Omental fat pad (tissue), 4 donors: ENCODE data around the gene PRAMEF1. TPM values are rescaled to one million over a fixed set of nuclear protein-coding genes. Genes with fewer than 3 reads are reported as not detected.
"Not testable (repeated sequence)": the region's sequence is repeated elsewhere in the genome, so short reads cannot be mapped to it uniquely, and the experiment has no call there.

Source experiments
- ATAC-seq: fragments of 150-250 bp; one replicate; pipeline ENCODE4 v1.9.1; 2016; ENCODE audit warnings: mild to moderate bottlenecking, moderate library complexity; ENCODE audit not compliant: low FRiP score
- DNase-seq: peaks from one replicate; pipeline ENCODE4 v3.0.0-alpha.2; 2019; ENCODE audit warnings: low spot score
- total RNA-seq, 4 donors: library from RNA; depleted of rRNA; stranded (reverse); fragments of >200 nt; gene quantifications; one replicate each; pipeline ENCODE4 v1.1.0, GENCODE V29; 2016
- TF ChIP-seq, protein P1 (sequence below), 3 donors: fragments of 450-650 bp; IDR thresholded peaks; one replicate each; pipeline ENCODE4 v1.5.1; 2016 to 2017; ENCODE audit warnings: antibody characterized with exemption in 3 of 3, mild to moderate bottlenecking in 3 of 3, moderate library complexity in 2 of 3

The PRAMEF1 gene
- not detected for total RNA-seq

- not testable (repeated sequence) for DNase-seq, ATAC-seq
These were observed at the start of gene PRAMEF1 for GRCh38 chr1:12791097-12791496. PRAMEF1 (plus strand) TSS chr1:12791397; CDS start chr1:12793228, 1,831 bp downstream.

GRCh38 chr1:12741946-12742345, 49.3 kb upstream of the PRAMEF1 start:
- ATAC-seq: no peak
- TF ChIP-seq, protein P1, sequence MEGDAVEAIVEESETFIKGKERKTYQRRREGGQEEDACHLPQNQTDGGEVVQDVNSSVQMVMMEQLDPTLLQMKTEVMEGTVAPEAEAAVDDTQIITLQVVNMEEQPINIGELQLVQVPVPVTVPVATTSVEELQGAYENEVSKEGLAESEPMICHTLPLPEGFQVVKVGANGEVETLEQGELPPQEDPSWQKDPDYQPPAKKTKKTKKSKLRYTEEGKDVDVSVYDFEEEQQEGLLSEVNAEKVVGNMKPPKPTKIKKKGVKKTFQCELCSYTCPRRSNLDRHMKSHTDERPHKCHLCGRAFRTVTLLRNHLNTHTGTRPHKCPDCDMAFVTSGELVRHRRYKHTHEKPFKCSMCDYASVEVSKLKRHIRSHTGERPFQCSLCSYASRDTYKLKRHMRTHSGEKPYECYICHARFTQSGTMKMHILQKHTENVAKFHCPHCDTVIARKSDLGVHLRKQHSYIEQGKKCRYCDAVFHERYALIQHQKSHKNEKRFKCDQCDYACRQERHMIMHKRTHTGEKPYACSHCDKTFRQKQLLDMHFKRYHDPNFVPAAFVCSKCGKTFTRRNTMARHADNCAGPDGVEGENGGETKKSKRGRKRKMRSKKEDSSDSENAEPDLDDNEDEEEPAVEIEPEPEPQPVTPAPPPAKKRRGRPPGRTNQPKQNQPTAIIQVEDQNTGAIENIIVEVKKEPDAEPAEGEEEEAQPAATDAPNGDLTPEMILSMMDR (IDR thresholded peaks at IDR 0.05): no peak

DNA sequence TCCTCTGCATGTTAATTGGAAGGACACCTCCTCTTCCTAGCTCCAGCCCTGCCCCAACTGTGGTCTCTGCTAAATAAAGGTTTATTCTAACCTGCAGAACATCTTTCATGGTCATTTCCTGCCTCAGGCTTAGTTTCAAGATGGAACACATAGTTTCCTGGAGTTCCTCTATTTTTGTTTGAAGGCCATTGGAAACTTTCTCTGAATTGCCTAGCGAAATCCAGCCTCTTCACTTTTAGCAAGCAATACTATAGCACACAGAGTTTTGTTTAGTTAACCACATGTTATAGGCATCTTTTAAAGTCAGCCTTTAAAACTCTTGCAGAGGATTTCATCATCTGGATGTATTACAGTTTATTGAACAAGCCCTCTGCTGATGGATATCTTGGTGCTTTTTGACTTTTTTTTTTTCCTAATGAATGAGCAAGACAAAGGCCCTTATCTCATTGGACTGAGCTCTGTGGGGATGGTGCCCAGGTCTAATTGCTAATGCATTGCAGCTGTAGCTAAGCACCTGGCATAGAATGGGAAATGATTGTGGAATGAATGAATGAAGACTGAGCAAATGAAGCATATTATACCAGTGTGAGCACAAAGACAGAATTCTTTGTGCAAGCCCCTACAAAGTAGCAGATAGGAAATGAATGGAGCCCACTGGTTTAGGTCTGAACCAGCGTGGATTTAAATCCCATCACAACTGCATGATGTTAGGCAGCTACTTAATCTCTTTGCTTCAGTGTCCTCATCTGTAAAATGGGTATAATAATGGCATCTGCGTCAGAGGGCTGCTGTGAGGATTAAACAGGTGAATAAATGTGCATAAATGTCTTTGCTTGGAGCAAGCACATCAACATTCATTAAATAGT, 45.8 kb upstream of the PRAMEF1 start:
- DNase-seq (no peak), ATAC-seq (no peak)
- TF ChIP-seq, protein P1 (IDR thresholded peaks at IDR 0.05): no peak

More at GRCh38 chr1:12741946-12742345, 49.3 kb upstream of the PRAMEF1 start:
- DNase-seq: no peak

GRCh38 chr1:12745992-12746323, 45.2 kb upstream of the PRAMEF1 start, which contains the start of gene CFAP107:
CFAP107 (plus strand) TSS chr1:12746200; CDS start chr1:12746431, 231 bp downstream.
- no peak for DNase-seq
- TF ChIP-seq, protein P1 (IDR thresholded peaks at IDR 0.05): no peak
- no peak for ATAC-seq

GRCh38 chr1:12748778-12749355, 42.3 kb upstream of the PRAMEF1 start:
- ATAC-seq (no peak), DNase-seq (no peak)
- TF ChIP-seq, protein P1 (IDR thresholded peaks at IDR 0.05): no peak

GRCh38 chr1:12754738-12755137, 36.5 kb upstream of the PRAMEF1 start:
- ATAC-seq (no peak), DNase-seq (no peak)
- TF ChIP-seq, protein P1 (IDR thresholded peaks at IDR 0.05): no peak

DNA sequence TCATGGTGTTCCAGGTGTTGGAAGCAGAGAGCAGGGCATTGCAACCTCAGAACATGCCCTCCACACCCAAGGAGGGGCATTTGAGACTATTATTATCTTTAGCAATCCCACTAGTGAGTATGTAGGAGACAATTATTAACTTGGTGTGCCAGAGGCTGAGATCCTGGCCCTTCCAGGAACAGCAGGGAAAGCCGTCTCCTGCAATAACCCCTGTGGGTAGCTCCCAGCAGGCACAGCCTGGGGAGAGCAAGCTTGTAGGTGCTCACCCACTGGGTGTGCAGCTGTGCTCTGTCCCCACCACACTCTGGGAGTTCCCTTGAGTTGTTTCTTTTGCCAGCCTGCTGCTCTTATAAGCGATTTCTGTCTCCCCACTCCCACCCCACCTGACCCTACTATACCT, 34.9 kb upstream of the PRAMEF1 start:
- DNase-seq (no peak), ATAC-seq (no peak)
- TF ChIP-seq, protein P1 (IDR thresholded peaks at IDR 0.05): no peak
